Skeletal muscle tissue (tissue), 4 donors: ENCODE data around the gene ACER1. TPM values are rescaled to one million over a fixed set of nuclear protein-coding genes. Genes with fewer than 3 reads are reported as not detected.

Experiments used
- H3K27ac ChIP-seq: one replicate; pipeline ENCODE4 v1.7.0; 2013; ENCODE audit warnings: mild to moderate bottlenecking, low read depth, low read length, inconsistent platforms
- H3K27me3 ChIP-seq, 3 donors: one replicate each; pipeline ENCODE4 v1.7.0; 2013; ENCODE audit warnings: low read length in 3 of 3; ENCODE audit not compliant: control insufficient read depth in 3 of 3, insufficient read depth in 3 of 3
- H3K36me3 ChIP-seq, 3 donors: one replicate each; pipeline ENCODE4 v1.7.0; 2013; ENCODE audit warnings: low read length in 3 of 3; ENCODE audit not compliant: control insufficient read depth in 3 of 3, insufficient read depth in 3 of 3
- H3K4me1 ChIP-seq, 3 donors: one replicate each; pipeline ENCODE4 v1.7.0; 2013; ENCODE audit warnings: low read length in 3 of 3, mild to moderate bottlenecking in 3 of 3; ENCODE audit not compliant: control insufficient read depth in 3 of 3, insufficient read depth in 3 of 3
- H3K4me3 ChIP-seq, 3 donors: one replicate each; pipeline ENCODE4 v1.7.0; 2013; ENCODE audit warnings: low read length in 3 of 3
- H3K9ac ChIP-seq, 3 donors: one replicate each; pipeline ENCODE4 v1.7.0; 2013; ENCODE audit warnings: low read length in 3 of 3, mild to moderate bottlenecking in 3 of 3, moderate library complexity in 2 of 3, low read depth in 1 of 3
- H3K9me3 ChIP-seq, 3 donors: one replicate each; pipeline ENCODE4 v1.7.0; 2013; ENCODE audit warnings: low read length in 3 of 3; ENCODE audit not compliant: control insufficient read depth in 3 of 3
- total RNA-seq: library from RNA; depleted of rRNA; stranded (reverse); fragments of >200 nt; gene quantifications from one replicate; pipeline ENCODE4 v1.2.3, GENCODE V29; 2014
- donor health status: Osteomylitis.

The ACER1 gene
- 0.52 TPM for total RNA-seq

DNA sequence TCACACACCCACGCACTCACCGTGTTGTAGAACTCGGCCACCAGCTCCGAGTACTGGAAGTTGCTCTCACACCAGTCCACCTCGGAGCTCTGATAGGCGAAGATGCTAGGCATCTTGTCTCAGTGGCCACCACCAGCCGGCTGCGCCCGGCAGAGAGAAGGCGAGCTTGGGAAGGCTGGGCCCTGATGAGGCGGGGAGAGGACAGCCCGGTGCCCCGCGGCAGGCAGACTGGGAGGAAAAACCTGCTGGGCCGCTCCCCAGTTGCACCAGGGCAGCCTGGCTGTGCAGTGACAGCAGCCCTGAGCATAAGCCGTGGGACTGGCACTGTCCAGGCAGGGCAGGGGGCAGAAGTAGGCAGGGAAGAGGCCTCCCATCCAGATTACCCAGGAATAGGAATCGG is at the start of gene ACER1:
TSS of gene ACER1 (minus strand) at position 174 of the 400 bp plus-strand sequence. CDS start at position 113, 61 bp downstream.
- Histone ChIP-seq H3K9ac (no peak within 1 kb of the TSS), H3K27me3 (peaks cover 0 to 7% (median 2%) of the 10 kb centered on the region in 3 donors), H3K27ac (no peak within 1 kb of the TSS), H3K9me3 (no peaks in the 10 kb centered on the region), H3K4me3 (no peak within 1 kb of the TSS), H3K36me3 (no peaks in the 10 kb centered on the region), H3K4me1 (no peaks in the 10 kb centered on the region)

- no peaks in the 10 kb centered on the region for H3K27me3 ChIP-seq
- H3K9me3 ChIP-seq = peaks cover 2 to 5% (median 3%) of the 10 kb centered on the region in 3 donors
- peaks cover under 1 to 2% (median 2%) of the 10 kb centered on the region in 3 donors for H3K4me1 ChIP-seq
- H3K36me3 ChIP-seq = peaks cover 53 to 59% (median 56%) of the 10 kb centered on the region in 3 donors
- H3K9ac ChIP-seq = no peak overlapping the region
- no peak overlapping the region for H3K27ac ChIP-seq
- H3K4me3 ChIP-seq = no peak overlapping the region
Measured at GRCh38 chr19:6383188-6383587, 49.8 kb upstream of the ACER1 start.

GRCh38 chr19:6381030-6381750 is 47.8 kb upstream of the ACER1 start:
- no peaks in the 10 kb centered on the region for H3K27me3 ChIP-seq
- peaks cover 40 to 44% (median 41%) of the 10 kb centered on the region in 3 donors for H3K36me3 ChIP-seq
- no peak overlapping the region for H3K4me3 ChIP-seq
- no peak overlapping the region for H3K9ac ChIP-seq
- H3K27ac ChIP-seq = no peak overlapping the region
- peaks cover 10 to 15% (median 14%) of the 10 kb centered on the region in 3 donors for H3K4me1 ChIP-seq
- peaks cover 2 to 5% (median 3%) of the 10 kb centered on the region in 3 donors for H3K9me3 ChIP-seq

- Histone ChIP-seq H3K9ac (no peak overlapping the region), H3K4me3 (no peak overlapping the region), H3K9me3 (peaks cover 2 to 5% (median 3%) of the 10 kb centered on the region in 3 donors), H3K27me3 (no peaks in the 10 kb centered on the region), H3K36me3 (peaks cover 38 to 43% (median 40%) of the 10 kb centered on the region in 3 donors), H3K4me1 (peaks cover 12 to 20% (median 16%) of the 10 kb centered on the region in 3 donors), H3K27ac (no peak overlapping the region)
Measured at GRCh38 chr19:6379744-6380143, 46.3 kb upstream of the ACER1 start.

DNA sequence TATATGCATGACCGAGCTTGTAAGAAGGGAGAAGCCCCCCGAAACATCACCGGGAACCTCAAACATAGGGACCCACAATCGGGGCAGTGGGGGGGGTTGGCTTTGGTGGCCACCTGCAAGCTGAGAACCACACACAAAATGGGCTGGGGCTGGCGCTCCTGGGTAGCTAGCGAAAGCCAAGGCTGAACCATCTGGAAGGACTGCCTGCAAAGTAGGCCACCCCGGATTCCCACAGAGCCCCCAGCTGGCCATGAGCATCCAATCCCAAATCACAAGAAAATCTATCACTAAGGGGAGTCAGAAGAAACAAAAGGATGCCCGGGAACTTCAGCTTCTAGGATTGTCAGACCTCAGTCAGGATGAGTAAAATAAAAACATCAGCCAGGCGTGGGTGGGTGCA is 45.1 kb upstream of the ACER1 start:
- peaks cover 2 to 5% (median 3%) of the 10 kb centered on the region in 3 donors for H3K9me3 ChIP-seq
- H3K9ac ChIP-seq = no peak overlapping the region
- H3K27me3 ChIP-seq = no peaks in the 10 kb centered on the region
- H3K4me3 ChIP-seq = no peak overlapping the region
- peaks cover 20 to 26% (median 24%) of the 10 kb centered on the region in 3 donors for H3K4me1 ChIP-seq
- peaks cover 35 to 46% (median 36%) of the 10 kb centered on the region in 3 donors for H3K36me3 ChIP-seq
- H3K27ac ChIP-seq = no peak overlapping the region

GRCh38 chr19:6378041-6378440 is 44.6 kb upstream of the ACER1 start:
- Histone ChIP-seq H3K4me1 (peaks cover 20 to 26% (median 24%) of the 10 kb centered on the region in 3 donors), H3K27me3 (no peaks in the 10 kb centered on the region), H3K9me3 (peaks cover 2 to 5% (median 3%) of the 10 kb centered on the region in 3 donors), H3K36me3 (peaks cover 30 to 41% (median 32%) of the 10 kb centered on the region in 3 donors), H3K9ac (peak overlapping the region in 1 of 3 donors; percentile 33), H3K4me3 (no peak overlapping the region), H3K27ac (no peak overlapping the region)

DNA sequence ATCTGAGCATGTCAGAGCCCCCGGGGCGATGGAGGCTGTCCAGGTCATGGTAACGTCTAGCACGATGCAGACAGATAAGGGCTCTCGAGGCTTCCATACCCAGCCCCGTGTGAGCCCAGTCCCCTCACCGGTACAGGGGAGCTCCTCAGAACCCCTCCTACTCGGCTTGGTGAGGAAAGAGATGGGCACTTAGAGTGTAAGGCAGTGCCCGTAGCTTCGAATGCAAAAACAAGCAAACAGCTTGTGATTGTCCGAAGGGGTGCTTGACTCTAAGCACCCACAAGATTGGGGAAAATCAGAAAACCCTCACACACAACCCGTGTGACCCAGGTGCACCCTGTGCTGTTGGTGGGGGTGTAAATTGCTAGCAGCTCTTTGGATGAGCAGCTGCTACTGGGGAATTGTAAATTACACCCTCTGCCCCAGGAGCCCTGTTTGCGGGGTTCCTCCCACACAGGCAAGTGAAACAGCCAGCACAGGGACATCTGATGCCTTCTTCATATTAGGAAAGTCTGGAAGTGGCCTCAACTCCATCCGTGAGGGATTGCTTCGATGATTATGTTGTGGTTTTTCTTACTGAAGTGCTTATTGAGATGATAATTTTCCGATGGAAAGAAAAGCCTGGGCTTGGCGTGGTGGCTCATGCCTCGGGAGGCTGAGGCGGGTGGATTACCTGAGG is 43.2 kb upstream of the ACER1 start:
- Histone ChIP-seq H3K36me3 (peaks cover 22 to 32% (median 22%) of the 10 kb centered on the region in 3 donors), H3K27ac (no peak overlapping the region)

GRCh38 chr19:6375411-6376010 is 42.1 kb upstream of the ACER1 start, which contains the start of gene PSPN:
Gene PSPN (minus strand): TSS chr19:6375933. CDS start chr19:6375849, 84 bp downstream.
- H3K27me3 ChIP-seq = no peaks in the 10 kb centered on the region
- H3K36me3 ChIP-seq = peaks cover 10 to 20% (median 11%) of the 10 kb centered on the region in 3 donors
- no peak within 1 kb of the TSS for H3K4me3 ChIP-seq
- peaks cover 23 to 29% (median 27%) of the 10 kb centered on the region in 3 donors for H3K4me1 ChIP-seq
- no peak within 1 kb of the TSS for H3K27ac ChIP-seq
- H3K9me3 ChIP-seq = peaks cover 2 to 5% (median 3%) of the 10 kb centered on the region in 3 donors
- peak within 1 kb of the TSS in 2 of 3 donors; percentile 2 to 16 for H3K9ac ChIP-seq

More for the DNA sequence above, 43.2 kb upstream of the ACER1 start:
- Histone ChIP-seq H3K9me3 (peaks cover 2 to 5% (median 3%) of the 10 kb centered on the region in 3 donors), H3K27me3 (no peaks in the 10 kb centered on the region), H3K4me3 (no peak overlapping the region), H3K4me1 (peaks cover 23 to 29% (median 27%) of the 10 kb centered on the region in 3 donors), H3K9ac (peak overlapping the region in 2 of 3 donors; percentile 2 to 16)

DNA sequence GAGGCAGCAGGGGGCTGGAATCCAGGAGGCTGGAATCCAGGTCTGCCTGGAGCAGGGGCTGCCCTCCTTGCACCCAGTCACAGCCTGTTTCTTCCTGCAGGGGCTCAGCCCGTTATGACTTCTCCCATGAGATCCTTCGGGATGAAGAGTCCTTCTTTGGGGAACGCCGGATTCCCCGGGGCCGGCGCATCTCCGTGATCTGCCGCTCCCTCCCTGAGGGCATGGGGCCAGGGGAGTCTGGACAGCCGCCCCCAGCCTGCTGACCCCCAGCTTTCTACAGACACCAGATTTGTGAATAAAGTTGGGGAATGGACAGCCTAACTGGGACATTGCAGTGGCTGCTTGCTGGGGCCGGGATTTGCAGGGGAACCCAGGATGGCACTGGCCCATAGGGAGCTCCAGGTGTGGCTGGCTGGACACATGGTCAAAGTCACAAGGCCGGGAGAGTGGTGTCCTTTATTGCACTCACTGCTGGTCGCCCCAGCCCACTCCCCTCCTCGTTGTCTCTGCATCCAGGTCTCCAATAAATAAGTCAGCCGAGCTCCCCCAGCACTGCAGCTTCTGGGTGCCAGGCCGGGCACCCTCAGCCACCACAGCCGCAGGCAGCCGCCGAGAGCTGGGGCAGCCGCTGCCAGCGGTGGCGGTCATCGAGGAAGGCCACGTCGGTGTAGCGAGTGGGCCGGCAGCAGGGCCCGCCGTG is 41.4 kb upstream of the ACER1 start:
- H3K4me1 ChIP-seq = peaks cover 23 to 29% (median 27%) of the 10 kb centered on the region in 3 donors
- no peaks in the 10 kb centered on the region for H3K27me3 ChIP-seq
- no peak overlapping the region for H3K4me3 ChIP-seq
- H3K27ac ChIP-seq = no peak overlapping the region
- peaks cover 0 to 2% (median 0%) of the 10 kb centered on the region in 3 donors for H3K9me3 ChIP-seq
- no peak overlapping the region for H3K9ac ChIP-seq
- peaks cover 4 to 14% (median 4%) of the 10 kb centered on the region in 3 donors for H3K36me3 ChIP-seq
